DMS53 treated with DMSO at 0.1 percent for 48 hours (cell line): Measurements from ENCODE around the gene CAVIN4.

Experiments
- DNase-seq: peaks from one replicate; lab custom pipeline; 2025; ENCODE audit not compliant: unreplicated experiment; lab: John Stamatoyannopoulos, UW

CAVIN4 gene

GRCh38 chr9:100589582-100589981, 11.7 kb downstream of the CAVIN4 start:
- DNase-seq = no peak

DNA sequence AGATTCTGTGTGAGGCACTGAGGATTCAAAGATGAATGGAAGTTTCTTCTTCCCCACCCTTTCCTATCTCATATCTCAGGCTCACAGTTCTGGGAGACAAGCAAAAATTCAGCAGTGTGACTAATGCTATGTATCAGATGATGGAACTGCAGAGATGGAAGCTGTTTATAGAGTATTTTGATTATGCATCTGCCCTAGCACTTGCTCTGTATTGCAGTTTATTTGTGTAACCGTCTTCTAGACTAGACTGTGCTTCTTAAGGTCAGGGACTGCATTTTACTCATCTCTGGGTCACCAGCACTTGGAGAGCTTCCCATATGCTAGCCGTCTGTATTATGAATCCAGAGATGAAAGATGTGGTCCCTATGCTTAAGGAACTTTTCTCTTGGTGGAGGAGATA, 12.6 kb downstream of the CAVIN4 start:
- no peak for DNase-seq

GRCh38 chr9:100591139-100591538, 13.3 kb downstream of the CAVIN4 start:
- DNase-seq = no peak

- no peak for DNase-seq
Measured at GRCh38 chr9:100591639-100592412, 13.9 kb downstream of the CAVIN4 start.

- DNase-seq = peak; percentile 4
Measured at GRCh38 chr9:100595391-100596199, 17.7 kb downstream of the CAVIN4 start.

- DNase-seq = no peak
Measured at GRCh38 chr9:100597236-100597635, 19.4 kb downstream of the CAVIN4 start.

- DNase-seq = peak; percentile 79
Measured at GRCh38 chr9:100598641-100599145, 20.8 kb downstream of the CAVIN4 start.

GRCh38 chr9:100600521-100601079, 22.7 kb downstream of the CAVIN4 start:
- no peak for DNase-seq

GRCh38 chr9:100601216-100601615, 23.3 kb downstream of the CAVIN4 start:
- DNase-seq = peak; percentile 37

- DNase-seq = peak; percentile 68
Measured at GRCh38 chr9:100602342-100602801, 24.5 kb downstream of the CAVIN4 start.

- DNase-seq = no peak
Measured at GRCh38 chr9:100605405-100605804, 27.5 kb downstream of the CAVIN4 start.

GRCh38 chr9:100619194-100619593, 41.3 kb downstream of the CAVIN4 start:
- DNase-seq = no peak

- no peak for DNase-seq
Measured at GRCh38 chr9:100619665-100620064, 41.8 kb downstream of the CAVIN4 start.

GRCh38 chr9:100623969-100624368, 46.1 kb downstream of the CAVIN4 start:
- no peak for DNase-seq

DNA sequence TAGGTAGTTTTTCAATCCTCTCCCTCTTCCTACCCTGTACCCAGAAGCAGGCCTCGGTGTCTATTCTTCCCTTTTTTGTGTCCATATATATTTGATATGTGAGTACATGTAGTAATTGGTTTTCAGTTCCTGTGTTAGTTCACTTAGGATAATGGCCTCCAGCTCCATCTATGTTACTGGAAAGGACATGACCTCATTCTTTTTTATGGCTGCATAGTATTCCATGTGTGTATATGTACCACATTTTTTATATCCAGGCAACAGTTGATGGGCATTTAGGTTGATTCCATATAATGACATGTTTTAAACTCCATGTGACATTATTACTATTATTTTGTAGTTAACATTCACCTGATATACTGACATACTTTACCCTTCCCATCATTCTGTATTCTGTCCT, 49.1 kb downstream of the CAVIN4 start:
- DNase-seq = no peak

DNA sequence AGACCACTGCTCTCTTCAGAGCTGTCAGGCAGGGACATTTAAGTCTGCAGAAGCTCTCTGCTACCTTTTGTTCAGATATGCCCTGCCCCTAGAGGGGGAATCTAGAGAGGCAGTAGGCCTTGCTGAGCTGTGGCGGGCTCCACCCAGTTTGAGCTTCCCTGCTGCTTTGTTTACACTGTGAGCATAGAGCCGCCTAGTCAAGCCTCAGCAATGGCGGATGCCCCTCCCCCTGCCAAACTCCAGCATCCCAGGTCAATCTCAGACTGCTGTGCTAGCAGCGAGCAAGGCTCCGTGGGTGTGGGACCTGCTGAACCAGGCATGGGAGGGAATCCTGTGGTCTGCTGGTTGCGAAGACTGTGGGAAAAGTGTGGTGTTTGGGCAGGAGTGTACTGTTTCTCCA, 59.9 kb downstream of the CAVIN4 start:
- DNase-seq = peak; percentile 1
